K562 (cell line): Measurements from ENCODE around the gene KAZALD1.

Source experiments
- DEAF1 ChIP-seq: fragments of 450-650 bp; formaldehyde crosslinking; IDR thresholded peaks from 2 replicates; pipeline ENCODE4 v1.4.0; 2020; ENCODE audit warnings: mild to moderate bottlenecking, moderate library complexity
- ETV6 ChIP-seq, 3 experiments: fragments of 150-350 bp in 1 of 3; sonication (generic) in 1 of 3; formaldehyde crosslinking in 1 of 3; IDR thresholded peaks; 2 replicates each; pipeline versions ENCODE4 v1.6.1 to v1.8.0; 2014 to 2022; ENCODE audit warnings: borderline replicate concordance in 2 of 3, low read depth in 2 of 3, antibody characterized with exemption in 1 of 3, low read length in 1 of 3, mild to moderate bottlenecking in 1 of 3, missing genetic modification reagents in 1 of 3
- EZH2 ChIP-seq: IDR thresholded peaks from 2 replicates; pipeline ENCODE4 v1.6.1; 2012; ENCODE audit warnings: low read depth, mild to moderate bottlenecking, inconsistent platforms, low read length, borderline replicate concordance
- GATA2 ChIP-seq: sonication (generic); formaldehyde crosslinking; IDR thresholded peaks from 2 replicates; pipeline ENCODE4 v1.4.0; 2020; ENCODE audit warnings: mild to moderate bottlenecking, missing genetic modification reagents
- SNRNP70 ChIP-seq: fragments of 200-400 bp; formaldehyde crosslinking; optimal IDR thresholded peaks from 2 replicates; pipeline ENCODE3; 2017; ENCODE audit warnings: low read depth, low read length
- SP1 ChIP-seq: sonication (generic); formaldehyde crosslinking; IDR thresholded peaks from 2 replicates; pipeline ENCODE4 v1.8.1; 2022; ENCODE audit warnings: mild to moderate bottlenecking, missing genetic modification reagents
- ZBTB26 ChIP-seq: fragments of 450-650 bp; formaldehyde crosslinking; IDR thresholded peaks from 2 replicates; pipeline ENCODE4 v1.4.0; 2022; ENCODE audit warnings: missing genetic modification characterization
- ZNF707 ChIP-seq: fragments of 250-450 bp; sonication (Bioruptor Pico); conservative IDR thresholded peaks from 2 replicates; pipeline ENCODE4 v1.8.0; 2022; ENCODE audit warnings: inconsistent platforms, mild to moderate bottlenecking, moderate library complexity

DNA sequence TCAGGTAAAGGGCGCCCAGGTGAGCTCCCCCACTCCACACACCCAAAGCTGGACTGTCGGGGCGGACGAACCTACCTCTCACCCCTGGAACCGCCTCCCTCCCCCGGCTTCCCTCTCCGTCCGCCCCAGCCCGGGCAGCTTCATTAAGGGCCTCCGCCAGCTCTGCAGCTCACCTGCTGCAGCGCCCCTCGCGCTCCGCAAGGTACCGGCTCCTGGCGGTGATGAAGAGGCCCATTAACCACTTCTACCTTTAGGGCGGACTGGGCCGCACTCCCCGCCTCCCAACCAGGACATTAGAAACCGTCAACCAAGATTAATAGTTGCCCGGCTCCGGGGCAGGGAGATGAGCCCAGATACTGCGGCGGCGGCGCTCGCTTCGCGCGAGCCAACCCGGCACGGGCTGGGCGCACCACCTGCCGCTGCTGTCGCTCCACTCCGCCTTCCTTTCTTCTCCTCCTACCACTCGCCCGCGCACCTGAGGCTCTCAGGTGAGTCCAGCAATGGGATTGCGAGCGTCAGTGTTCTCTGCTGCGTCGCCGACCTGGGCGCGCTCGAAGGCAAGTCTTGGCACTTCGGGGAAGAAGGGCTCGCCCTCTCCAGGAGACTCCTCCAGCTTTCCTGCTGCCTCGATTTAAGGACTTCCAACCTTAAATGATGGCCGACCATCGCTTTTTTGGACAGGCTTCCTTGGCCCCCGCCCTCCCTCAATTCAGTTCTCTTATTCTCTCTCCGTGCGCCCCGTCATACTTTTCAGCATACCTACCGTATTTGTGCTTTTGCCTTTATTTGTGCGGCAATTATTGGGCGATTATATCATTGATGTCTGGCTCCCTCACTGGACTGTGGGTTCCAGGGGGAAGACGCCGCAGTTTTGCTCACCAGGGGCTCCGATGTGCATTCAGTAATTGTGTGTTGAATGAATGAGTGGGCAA is 13.6 kb upstream of the KAZALD1 start:
- TF ChIP-seq SP1 (CRISPR knock-in tag) (no peak), DEAF1 (CRISPR knock-in tag) (no peak), EZH2 (no peak), ZBTB26 (CRISPR knock-in tag) (no peak), GATA2 (CRISPR knock-in tag) (no peak), SNRNP70 (no peak), ZNF707 (CRISPR knock-in tag) (no peak), ETV6 (IDR thresholded peaks at IDR 0.05; ENCODE audit: borderline replicate concordance in 1 of 2, low read depth in 2 of 2, low read length in 1 of 2) (no peak), ETV6 (CRISPR knock-in tag; IDR thresholded peaks at IDR 0.05; ENCODE audit: borderline replicate concordance) (no peak)
